ENCODE results near the gene LEMD3.

Gene LEMD3

GRCh38 chr12:65171870-65172269 is 2.5 kb downstream of the LEMD3 start:
- Mint-ChIP-seq H3K4me1 (peaks cover 21% of the 10 kb centered on the region), H3K27me3 (ENCODE audit: low read depth) (no peaks in the 10 kb centered on the region), H3K36me3 (ENCODE audit: low read depth) (peaks cover 7% of the 10 kb centered on the region), H3K4me3 (peak overlapping the region; percentile 72 to 100 (median 73)), H3K27ac (no peak overlapping the region), H3K9me3 (no peaks in the 10 kb centered on the region)
- TF ChIP-seq CTCF (IDR thresholded peaks at IDR 0.05; ENCODE audit: unreplicated experiment in 3 of 3), result no peak

- Mint-ChIP-seq H3K9me3 (no peaks in the 10 kb centered on the region), H3K27me3 (ENCODE audit: low read depth) (no peaks in the 10 kb centered on the region), H3K4me3 (no peak overlapping the region), H3K36me3 (ENCODE audit: low read depth) (peaks cover 7% of the 10 kb centered on the region), H3K27ac (no peak overlapping the region), H3K4me1 (peaks cover 21% of the 10 kb centered on the region)
- no peak for TF ChIP-seq CTCF (IDR thresholded peaks at IDR 0.05; ENCODE audit: unreplicated experiment in 3 of 3)
Measured at GRCh38 chr12:65175385-65175784, 6.0 kb downstream of the LEMD3 start.

- Mint-ChIP-seq H3K9me3 (no peaks in the 10 kb centered on the region), H3K36me3 (ENCODE audit: low read depth) (peaks cover 11% of the 10 kb centered on the region), H3K27me3 (ENCODE audit: low read depth) (no peaks in the 10 kb centered on the region), H3K27ac (no peak overlapping the region), H3K4me3 (no peak overlapping the region), H3K4me1 (peaks cover 9% of the 10 kb centered on the region)
- no peak for TF ChIP-seq CTCF (IDR thresholded peaks at IDR 0.05; ENCODE audit: unreplicated experiment in 3 of 3)
Measured at GRCh38 chr12:65182012-65182739, 12.8 kb downstream of the LEMD3 start.

- Mint-ChIP-seq H3K9me3 (no peaks in the 10 kb centered on the region), H3K27me3 (ENCODE audit: low read depth) (no peaks in the 10 kb centered on the region), H3K4me1 (peaks cover 9% of the 10 kb centered on the region), H3K27ac (no peak overlapping the region), H3K4me3 (no peak overlapping the region), H3K36me3 (ENCODE audit: low read depth) (peaks cover 11% of the 10 kb centered on the region)
- TF ChIP-seq CTCF (IDR thresholded peaks at IDR 0.05; ENCODE audit: unreplicated experiment in 3 of 3), result no peak
Measured at GRCh38 chr12:65184176-65184857, 14.9 kb downstream of the LEMD3 start.

- Mint-ChIP-seq H3K27me3 (ENCODE audit: low read depth) (no peaks in the 10 kb centered on the region), H3K36me3 (ENCODE audit: low read depth) (peaks cover 11% of the 10 kb centered on the region), H3K9me3 (no peaks in the 10 kb centered on the region), H3K4me1 (peaks cover 9% of the 10 kb centered on the region), H3K27ac (no peak overlapping the region), H3K4me3 (no peak overlapping the region)
- no peak for TF ChIP-seq CTCF (IDR thresholded peaks at IDR 0.05; ENCODE audit: unreplicated experiment in 3 of 3)
Measured at GRCh38 chr12:65184858-65185229, 15.5 kb downstream of the LEMD3 start.

GRCh38 chr12:65187665-65188064 is 18.3 kb downstream of the LEMD3 start:
- no peaks in the 10 kb centered on the region for H3K9me3 Mint-ChIP-seq
- no peak for TF ChIP-seq CTCF (IDR thresholded peaks at IDR 0.05; ENCODE audit: unreplicated experiment in 3 of 3)

More at GRCh38 chr12:65187665-65188064, 18.3 kb downstream of the LEMD3 start:
- H3K4me3 Mint-ChIP-seq, result no peak overlapping the region
- H3K36me3 Mint-ChIP-seq (ENCODE audit: low read depth), result peaks cover 22% of the 10 kb centered on the region
- peaks cover 9% of the 10 kb centered on the region for H3K4me1 Mint-ChIP-seq
- no peaks in the 10 kb centered on the region for H3K27me3 Mint-ChIP-seq (ENCODE audit: low read depth)
- no peak overlapping the region for H3K27ac Mint-ChIP-seq
